Esophagus muscularis mucosa (tissue), 4 donors: ENCODE measurements around the gene ZNF784. TPM values are rescaled to one million over a fixed set of nuclear protein-coding genes. Genes with fewer than 3 reads are reported as not detected.
"Not testable (repeated sequence)": the region's sequence is repeated elsewhere in the genome, so short reads cannot be mapped to it uniquely, and the experiment has no call there.

Source experiments
- DNase-seq: peaks from one replicate; pipeline ENCODE4 v3.0.0-alpha.2; 2017; ENCODE audit errors: extremely low spot score
- H3K27ac ChIP-seq, 4 donors: fragments of 200-600 bp; sonication (generic); replicated peaks in 1 of 4; 1 replicate in 3 of 4; 2 replicates in 1 of 4; pipeline ENCODE4 v1.5.1; 2016 to 2019; ENCODE audit warnings: mild to moderate bottlenecking in 1 of 4
- H3K27me3 ChIP-seq, 4 donors: fragments of 200-600 bp; sonication (generic); one replicate each; pipeline versions ENCODE4 v1.5.1 to v1.6.0; 2016 to 2019
- H3K36me3 ChIP-seq, 4 donors: fragments of 200-600 bp; sonication (generic); one replicate each; pipeline ENCODE4 v1.5.1; 2016 to 2019
- H3K4me1 ChIP-seq, 4 donors: fragments of 200-600 bp; sonication (generic); one replicate each; pipeline ENCODE4 v1.5.1; 2016 to 2019
- H3K4me3 ChIP-seq, 4 donors: fragments of 200-600 bp; sonication (generic); 1 replicate in 2 of 4; 2 replicates in 2 of 4; pipeline ENCODE4 v1.5.1; 2016 to 2019; ENCODE audit warnings: mild to moderate bottlenecking in 4 of 4, moderate library complexity in 1 of 4
- H3K9me3 ChIP-seq, 4 donors: fragments of 200-600 bp; sonication (generic); 1 replicate in 3 of 4; 2 replicates in 1 of 4; pipeline ENCODE4 v1.5.1; 2016 to 2019
- CTCF ChIP-seq, 3 experiments: fragments of 200-600 bp in 2 of 3; fragments of 450-650 bp in 1 of 3; sonication (generic) in 2 of 3; IDR thresholded peaks; one replicate each; pipeline ENCODE4 v1.5.1; 2017 to 2019; ENCODE audit warnings: antibody characterized with exemption in 3 of 3, mild to moderate bottlenecking in 2 of 3, moderate library complexity in 1 of 3
- EP300 ChIP-seq: sonication (generic); formaldehyde crosslinking; IDR thresholded peaks from one replicate; pipeline ENCODE4 v1.6.1; 2017; ENCODE audit warnings: antibody characterized with exemption
- POLR2A ChIP-seq: fragments of 450-650 bp; IDR thresholded peaks from one replicate; pipeline ENCODE4 v1.6.1; 2017; ENCODE audit warnings: antibody characterized with exemption, moderate library complexity, mild to moderate bottlenecking, low read depth
- POLR2AphosphoS5 ChIP-seq, 2 donors: sonication (generic); formaldehyde crosslinking; IDR thresholded peaks; one replicate each; pipeline ENCODE4 v1.6.1; 2017; ENCODE audit warnings: antibody characterized with exemption in 2 of 2
- WGBS: methylation state at CpG from one replicate; pipeline ENCODE4 v1.1.5; 2018; 5-methylcytosine and 5-hydroxymethylcytosine counted together
- intact Hi-C: fragments of 100-400 bp; cut with DNase I; formaldehyde crosslinking; loops from one replicate; pipeline ENCODE4 v1.15.1; 2023
- total RNA-seq, 4 donors: library from RNA; depleted of rRNA; stranded (reverse); fragments of >200 nt; gene quantifications; one replicate each; pipeline versions ENCODE4 v1.1.0 to v1.2.1, GENCODE V29; 2016

Gene ZNF784
- total RNA-seq, 4 donors from 2014 or later: 2.5 to 6.3 (median 4.0) TPM

- intact Hi-C loops: no loop called here
Measured at GRCh38 chr19:55578761-55579747, 45.3 kb downstream of the ZNF784 start.

GRCh38 chr19:55578031-55578760, 46.2 kb downstream of the ZNF784 start:
- Histone ChIP-seq H3K27me3 (no peaks in the 10 kb centered on the region), H3K9me3 (no peaks in the 10 kb centered on the region), H3K4me1 (peaks cover 12 to 32% (median 26%) of the 10 kb centered on the region in 4 donors), H3K27ac (no peak overlapping the region), H3K36me3 (peaks cover 19 to 27% (median 25%) of the 10 kb centered on the region in 4 donors), H3K4me3 (no peak overlapping the region)
- TF ChIP-seq POLR2AphosphoS5 (IDR thresholded peaks at IDR 0.05) (no peak), EP300 (no peak), POLR2A (no peak)
- WGBS: 92% methylated on average over 46 of the region's 83 CpGs
- no peak for DNase-seq
- intact Hi-C loops: no loop called here

More at GRCh38 chr19:55578761-55579747, 45.3 kb downstream of the ZNF784 start:
- Histone ChIP-seq H3K27me3 (no peaks in the 10 kb centered on the region), H3K9me3 (no peaks in the 10 kb centered on the region), H3K4me1 (peaks cover 12 to 32% (median 26%) of the 10 kb centered on the region in 4 donors), H3K36me3 (peaks cover 19 to 27% (median 25%) of the 10 kb centered on the region in 4 donors), H3K27ac (peak overlapping the region in 3 of 4 donors; percentile 86 to 92 (median 89)), H3K4me3 (peak overlapping the region; percentile 67 to 98 (median 80))
- no peak for TF ChIP-seq CTCF (IDR thresholded peaks at IDR 0.05)
- TF ChIP-seq POLR2AphosphoS5 (IDR thresholded peaks at IDR 0.05): no peak
- TF ChIP-seq EP300: no peak
- no peak for TF ChIP-seq POLR2A
- WGBS: 92% methylated on average over 73 of the region's 90 CpGs
- no peak for DNase-seq

- no peak for DNase-seq
- H3K36me3 ChIP-seq: peaks cover 19 to 27% (median 25%) of the 10 kb centered on the region in 4 donors
- 87% methylated on average over 5 of the region's 5 CpGs for WGBS
- intact Hi-C loops: no loop called here
- no peak overlapping the region for H3K4me3 ChIP-seq
- no peaks in the 10 kb centered on the region for H3K27me3 ChIP-seq
- no peaks in the 10 kb centered on the region for H3K9me3 ChIP-seq
- TF ChIP-seq CTCF (IDR thresholded peaks at IDR 0.05) (no peak), POLR2A (no peak), EP300 (no peak), POLR2AphosphoS5 (IDR thresholded peaks at IDR 0.05) (no peak)
- H3K4me1 ChIP-seq: peaks cover 9 to 24% (median 19%) of the 10 kb centered on the region in 4 donors
- no peak overlapping the region for H3K27ac ChIP-seq
Measured at GRCh38 chr19:55576746-55577145, 47.6 kb downstream of the ZNF784 start.

GRCh38 chr19:55573929-55574328, 50.4 kb downstream of the ZNF784 start:
- H3K27ac ChIP-seq, H3K27me3 ChIP-seq, DNase-seq, H3K9me3 ChIP-seq, H3K4me1 ChIP-seq, intact Hi-C loops, H3K4me3 ChIP-seq: not testable (repeated sequence)
- peaks cover 17 to 24% (median 22%) of the 10 kb centered on the region in 4 donors for H3K36me3 ChIP-seq
- WGBS: 92% methylated on average over 6 of the region's 6 CpGs

Other genes with a start within 250 kb of the ZNF784 start
- not detected for gene TMEM190, start 247.7 kb downstream of the ZNF784 start, total RNA-seq
- gene TMEM238, start 240.3 kb downstream of the ZNF784 start, total RNA-seq: 1 to 10 TPM in 2 of 4 donors, under 1 TPM in 2; 0.83 to 7.5 (median 1.00) TPM
- gene RPL28, start 238.6 kb downstream of the ZNF784 start, total RNA-seq: 100 to 1,000 TPM; 263 to 419 (median 369) TPM
- gene UBE2S, start 216.8 kb downstream of the ZNF784 start, total RNA-seq: 10 to 100 TPM in 3 of 4 donors, 1 to 10 TPM in 1; 9.1 to 37.9 (median 22.0) TPM
- under 1 TPM in 2 of 4 donors, not detected in 2; under 0.01 to 0.13 TPM for gene SHISA7, start 181.3 kb downstream of the ZNF784 start, total RNA-seq
- gene ISOC2, start 162.9 kb downstream of the ZNF784 start, total RNA-seq: 100 to 1,000 TPM in 1 of 4 donors, 10 to 100 TPM in 3; 66.8 to 104 (median 77.7) TPM
- not detected for gene C19orf85, start 159.8 kb downstream of the ZNF784 start, total RNA-seq
- gene ZNF628, start 147.9 kb downstream of the ZNF784 start, total RNA-seq: 10 to 100 TPM in 3 of 4 donors, 1 to 10 TPM in 1; 5.1 to 16.6 (median 11.9) TPM
- gene NAT14, start 139.4 kb downstream of the ZNF784 start, total RNA-seq: 10 to 100 TPM in 3 of 4 donors, 1 to 10 TPM in 1; 5.8 to 14.2 (median 10.2) TPM
- gene SSC5D, start 136.1 kb downstream of the ZNF784 start, total RNA-seq: 10 to 100 TPM in 3 of 4 donors, 1 to 10 TPM in 1; 9.5 to 41.2 (median 14.6) TPM
- gene SBK2, start 87.4 kb downstream of the ZNF784 start, total RNA-seq: not detected
- gene SBK3, start 79.0 kb downstream of the ZNF784 start, total RNA-seq: 1 to 10 TPM in 2 of 4 donors, under 1 TPM in 1, not detected in 1; 0.83 to 1.5 (median 1.5) TPM
- 10 to 100 TPM in 1 of 4 donors, 1 to 10 TPM in 3; 4.2 to 11.1 (median 8.1) TPM for gene ZNF579, start 43.7 kb downstream of the ZNF784 start, total RNA-seq
- 10 to 100 TPM in 2 of 4 donors, 1 to 10 TPM in 2; 8.3 to 17.3 (median 11.4) TPM for gene FIZ1, start 25.0 kb downstream of the ZNF784 start, total RNA-seq
- gene ZNF524, start 24.3 kb downstream of the ZNF784 start, total RNA-seq: 10 to 100 TPM; 20.5 to 36.2 (median 27.9) TPM
- gene ZNF865, start 18.9 kb downstream of the ZNF784 start, total RNA-seq: 10 to 100 TPM in 2 of 4 donors, 1 to 10 TPM in 2; 7.5 to 15.4 (median 10.2) TPM
- gene ZNF580, start 16.4 kb upstream of the ZNF784 start, total RNA-seq: 10 to 100 TPM; 38.3 to 66.8 (median 43.1) TPM
- 10 to 100 TPM; 13.3 to 26.6 (median 18.2) TPM for gene ZNF581, start 19.1 kb upstream of the ZNF784 start, total RNA-seq
- gene CCDC106, start 23.6 kb upstream of the ZNF784 start, total RNA-seq: 10 to 100 TPM in 3 of 4 donors, 1 to 10 TPM in 1; 9.4 to 22.0 (median 19.2) TPM
- 100 to 1,000 TPM in 2 of 4 donors, 10 to 100 TPM in 2; 80.4 to 122 (median 104) TPM for gene U2AF2, start 30.5 kb upstream of the ZNF784 start, total RNA-seq
- gene EPN1, start 50.7 kb upstream of the ZNF784 start, total RNA-seq: 100 to 1,000 TPM in 2 of 4 donors, 10 to 100 TPM in 2; 30.7 to 176 (median 104) TPM
- not detected for gene NLRP9, start 113.8 kb upstream of the ZNF784 start, total RNA-seq
- gene RFPL4A, start 134.5 kb upstream of the ZNF784 start, total RNA-seq: not detected
- not detected for gene RFPL4AL1, start 144.6 kb upstream of the ZNF784 start, total RNA-seq
- gene NLRP11, start 207.4 kb upstream of the ZNF784 start, total RNA-seq: not detected
- not detected for gene NLRP4, start 212.0 kb upstream of the ZNF784 start, total RNA-seq